HepG2 (cell line): ENCODE measurements around the gene SRSF2. TPM values are rescaled to one million over a fixed set of nuclear protein-coding genes. Genes with fewer than 3 reads are reported as not detected.
A peak's percentile ranks its signal among the peaks of the same experiment; 100 is the strongest.

Source experiments
- AGO1 ChIP-seq: fragments of 200-400 bp; formaldehyde crosslinking; IDR thresholded peaks from 2 replicates; pipeline ENCODE4 v1.6.1; 2017; ENCODE audit warnings: mild to moderate bottlenecking, low read depth, low read length, moderate library complexity; ENCODE audit not compliant: poor library complexity, severe bottlenecking
- CEBPG ChIP-seq: IDR thresholded peaks from 2 replicates; pipeline ENCODE4 v1.6.1; 2016
- CREB1 ChIP-seq, 2 experiments: fragments of 450-650 bp in 1 of 2; IDR thresholded peaks; 2 replicates each; pipeline ENCODE4 v1.6.1; 2016 to 2017; ENCODE audit warnings: control low read depth in 1 of 2, mild to moderate bottlenecking in 1 of 2, missing compliant biosample characterization in 1 of 2, missing genetic modification characterization in 1 of 2
- KLF16 ChIP-seq, 2 experiments: sonication (generic) in 1 of 2; formaldehyde crosslinking in 1 of 2; IDR thresholded peaks; 2 replicates each; pipeline versions ENCODE4 v1.6.1 to v1.8.0; 2016 to 2023; ENCODE audit warnings: missing genetic modification reagents in 2 of 2, missing compliant biosample characterization in 1 of 2
- MAFK ChIP-seq, 2 experiments: IDR thresholded peaks in 1 of 2; conservative IDR thresholded peaks in 1 of 2; 2 replicates each; pipeline ENCODE4 v1.6.1; 2011; ENCODE audit warnings: improper control_type of control experiment in 2 of 2, low read length in 2 of 2
- RXRA ChIP-seq: sonication (generic); formaldehyde crosslinking; IDR thresholded peaks from 2 replicates; pipeline ENCODE4 v1.5.1; 2020; ENCODE audit warnings: missing genetic modification reagents
- SIX1 ChIP-seq: sonication (generic); formaldehyde crosslinking; IDR thresholded peaks from 2 replicates; pipeline ENCODE4 v1.4.0; 2020; ENCODE audit warnings: missing genetic modification reagents, borderline replicate concordance
- ZNF331 ChIP-seq: sonication (generic); formaldehyde crosslinking; IDR thresholded peaks from 2 replicates; pipeline ENCODE4 v1.4.0; 2020; ENCODE audit warnings: missing genetic modification reagents
- ZNF674 ChIP-seq: sonication (generic); formaldehyde crosslinking; IDR thresholded peaks from 2 replicates; pipeline ENCODE4 v1.5.0; 2020; ENCODE audit warnings: low read depth, mild to moderate bottlenecking, missing genetic modification reagents
- ZNF761 ChIP-seq: sonication (generic); formaldehyde crosslinking; conservative IDR thresholded peaks from 2 replicates; pipeline ENCODE4 v1.4.0; 2020; ENCODE audit warnings: mild to moderate bottlenecking, missing genetic modification reagents
- polyA plus RNA-seq, 8 experiments: library from polyadenylated mRNA; depleted of rRNA in 3 of 8; stranded (reverse) in 7 of 8; unstranded in 1 of 8; fragments of >200 nt; fragmentation: Illumina TruSeq in 4 of 8; extraction: Trizol in 4 of 8; gene quantifications; 2 replicates each; pipeline versions ENCODE4 v1.2.1 to v1.2.3, GENCODE V29; 2011 to 2016; ENCODE audit warnings: low read depth in 4 of 8, missing spikeins in 1 of 8, mixed read lengths in 1 of 8; ENCODE audit not compliant: insufficient read depth in 1 of 8
- total RNA-seq, 5 experiments: library from RNA; depleted of rRNA; stranded (reverse); fragments of >200 nt; fragmentation: Illumina TruSeq; extraction: Trizol; gene quantifications; 2 replicates each; pipeline ENCODE4 v1.2.3, GENCODE V29; 2016; ENCODE audit warnings: low read depth in 1 of 5
- TF ChIP-seq, protein P1 (sequence below), 2 experiments: fragments of 450-650 bp in 1 of 2; sonication (generic) in 1 of 2; formaldehyde crosslinking in 1 of 2; IDR thresholded peaks; 2 replicates each; pipeline versions ENCODE4 v1.6.1 to v1.8.0; 2016 to 2022; ENCODE audit warnings: antibody characterized with exemption in 1 of 2, mild to moderate bottlenecking in 1 of 2, missing genetic modification reagents in 1 of 2
- TF ChIP-seq, protein P2 (sequence below): sonication (generic); formaldehyde crosslinking; IDR thresholded peaks from 2 replicates; pipeline ENCODE4 v1.4.0; 2020; ENCODE audit warnings: missing genetic modification reagents
- TF ChIP-seq, protein P3 (sequence below): IDR thresholded peaks from 2 replicates; pipeline ENCODE4 v1.6.1; 2016; ENCODE audit warnings: missing compliant biosample characterization, missing genetic modification reagents, borderline replicate concordance

The SRSF2 gene
- total and polyA plus RNA-seq, 2 of the 13 experiments (the other 11 are each of a cell fraction or from before 2014, with no cell fraction given), result 306 to 319 TPM

DNA sequence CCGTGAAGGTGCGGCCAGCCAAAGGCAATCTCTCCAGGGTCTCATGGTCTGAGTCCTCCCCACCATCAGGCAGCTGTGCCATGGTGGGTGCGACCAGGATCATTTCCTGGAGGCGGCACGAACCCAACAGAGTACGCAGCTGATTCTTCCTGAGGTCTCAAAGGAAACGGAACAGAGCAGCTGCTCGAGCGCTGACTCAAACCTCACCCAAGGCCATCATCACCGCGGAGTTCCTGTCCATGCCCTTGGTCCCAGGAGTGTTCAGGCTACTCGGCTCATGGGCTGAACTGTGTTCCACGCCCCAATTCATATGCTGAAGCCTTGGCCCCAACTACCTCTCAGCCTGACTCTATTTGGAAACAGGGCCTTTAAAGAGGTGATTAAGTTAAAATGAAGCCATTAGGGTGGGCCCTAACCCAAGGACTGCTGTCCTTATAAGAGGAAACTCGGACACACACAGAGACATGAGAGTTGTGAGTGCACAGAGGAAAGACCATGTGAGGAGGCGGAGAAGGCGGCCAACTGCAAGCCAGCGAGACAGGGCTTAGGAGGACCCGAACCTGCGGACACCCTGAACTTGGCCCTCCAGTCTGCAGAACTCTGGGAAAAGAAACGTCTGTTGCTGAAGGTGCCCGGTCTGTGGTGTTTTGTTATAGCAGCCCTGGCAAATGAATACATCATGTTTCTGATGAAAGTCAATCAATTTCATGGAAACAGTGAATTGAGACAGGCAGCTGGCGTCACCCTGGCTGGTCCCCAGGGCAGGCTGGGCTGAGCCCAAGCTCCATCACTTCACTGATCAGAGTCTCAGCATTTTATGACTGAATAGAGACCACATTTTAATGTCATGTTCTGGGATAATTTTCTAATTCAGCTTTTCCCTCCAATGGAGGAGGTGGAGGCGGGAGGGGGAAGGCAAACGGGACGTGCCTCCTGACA lies 40.1 kb downstream of the SRSF2 start (continued):
- TF ChIP-seq, protein P1, sequence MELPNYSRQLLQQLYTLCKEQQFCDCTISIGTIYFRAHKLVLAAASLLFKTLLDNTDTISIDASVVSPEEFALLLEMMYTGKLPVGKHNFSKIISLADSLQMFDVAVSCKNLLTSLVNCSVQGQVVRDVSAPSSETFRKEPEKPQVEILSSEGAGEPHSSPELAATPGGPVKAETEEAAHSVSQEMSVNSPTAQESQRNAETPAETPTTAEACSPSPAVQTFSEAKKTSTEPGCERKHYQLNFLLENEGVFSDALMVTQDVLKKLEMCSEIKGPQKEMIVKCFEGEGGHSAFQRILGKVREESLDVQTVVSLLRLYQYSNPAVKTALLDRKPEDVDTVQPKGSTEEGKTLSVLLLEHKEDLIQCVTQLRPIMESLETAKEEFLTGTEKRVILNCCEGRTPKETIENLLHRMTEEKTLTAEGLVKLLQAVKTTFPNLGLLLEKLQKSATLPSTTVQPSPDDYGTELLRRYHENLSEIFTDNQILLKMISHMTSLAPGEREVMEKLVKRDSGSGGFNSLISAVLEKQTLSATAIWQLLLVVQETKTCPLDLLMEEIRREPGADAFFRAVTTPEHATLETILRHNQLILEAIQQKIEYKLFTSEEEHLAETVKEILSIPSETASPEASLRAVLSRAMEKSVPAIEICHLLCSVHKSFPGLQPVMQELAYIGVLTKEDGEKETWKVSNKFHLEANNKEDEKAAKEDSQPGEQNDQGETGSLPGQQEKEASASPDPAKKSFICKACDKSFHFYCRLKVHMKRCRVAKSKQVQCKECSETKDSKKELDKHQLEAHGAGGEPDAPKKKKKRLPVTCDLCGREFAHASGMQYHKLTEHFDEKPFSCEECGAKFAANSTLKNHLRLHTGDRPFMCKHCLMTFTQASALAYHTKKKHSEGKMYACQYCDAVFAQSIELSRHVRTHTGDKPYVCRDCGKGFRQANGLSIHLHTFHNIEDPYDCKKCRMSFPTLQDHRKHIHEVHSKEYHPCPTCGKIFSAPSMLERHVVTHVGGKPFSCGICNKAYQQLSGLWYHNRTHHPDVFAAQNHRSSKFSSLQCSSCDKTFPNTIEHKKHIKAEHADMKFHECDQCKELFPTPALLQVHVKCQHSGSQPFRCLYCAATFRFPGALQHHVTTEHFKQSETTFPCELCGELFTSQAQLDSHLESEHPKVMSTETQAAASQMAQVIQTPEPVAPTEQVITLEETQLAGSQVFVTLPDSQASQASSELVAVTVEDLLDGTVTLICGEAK (IDR thresholded peaks at IDR 0.05), result no peak
- TF ChIP-seq, protein P1 (CRISPR knock-in tag; IDR thresholded peaks at IDR 0.05), result peak; percentile 43; the same call in 1 of the 2 replicates
- TF ChIP-seq ZNF674 (CRISPR knock-in tag) (no peak), KLF16 (CRISPR knock-in tag; IDR thresholded peaks at IDR 0.05) (0 out of 4 replicates have a peak, but pooled peaks of 1 of the 2 experiments have one; percentile 28), CREB1 (IDR thresholded peaks at IDR 0.05) (no peak), CREB1 (CRISPR knock-in tag; IDR thresholded peaks at IDR 0.05) (no peak), AGO1 (no peak), RXRA (CRISPR knock-in tag) (peak; percentile 29; the same call in 1 of the 2 replicates), SIX1 (CRISPR knock-in tag) (peak; percentile 22; the same call in 1 of the 2 replicates), CEBPG (no peak), MAFK (conservative IDR thresholded peaks at IDR 0.05 in 1 of 2, IDR thresholded peaks at IDR 0.05 in 1 of 2; ENCODE audit: low read length in 2 of 2) (no peak), ZNF761 (peak; percentile 71; the same call in 1 of the 2 replicates), ZNF331 (CRISPR knock-in tag) (no peak; the same call in 1 of the 2 replicates)
- TF ChIP-seq, protein P2, sequence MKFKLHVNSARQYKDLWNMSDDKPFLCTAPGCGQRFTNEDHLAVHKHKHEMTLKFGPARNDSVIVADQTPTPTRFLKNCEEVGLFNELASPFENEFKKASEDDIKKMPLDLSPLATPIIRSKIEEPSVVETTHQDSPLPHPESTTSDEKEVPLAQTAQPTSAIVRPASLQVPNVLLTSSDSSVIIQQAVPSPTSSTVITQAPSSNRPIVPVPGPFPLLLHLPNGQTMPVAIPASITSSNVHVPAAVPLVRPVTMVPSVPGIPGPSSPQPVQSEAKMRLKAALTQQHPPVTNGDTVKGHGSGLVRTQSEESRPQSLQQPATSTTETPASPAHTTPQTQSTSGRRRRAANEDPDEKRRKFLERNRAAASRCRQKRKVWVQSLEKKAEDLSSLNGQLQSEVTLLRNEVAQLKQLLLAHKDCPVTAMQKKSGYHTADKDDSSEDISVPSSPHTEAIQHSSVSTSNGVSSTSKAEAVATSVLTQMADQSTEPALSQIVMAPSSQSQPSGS, result 0 out of 2 replicates have a peak, but pooled peaks have one; percentile 16
- TF ChIP-seq, protein P3, sequence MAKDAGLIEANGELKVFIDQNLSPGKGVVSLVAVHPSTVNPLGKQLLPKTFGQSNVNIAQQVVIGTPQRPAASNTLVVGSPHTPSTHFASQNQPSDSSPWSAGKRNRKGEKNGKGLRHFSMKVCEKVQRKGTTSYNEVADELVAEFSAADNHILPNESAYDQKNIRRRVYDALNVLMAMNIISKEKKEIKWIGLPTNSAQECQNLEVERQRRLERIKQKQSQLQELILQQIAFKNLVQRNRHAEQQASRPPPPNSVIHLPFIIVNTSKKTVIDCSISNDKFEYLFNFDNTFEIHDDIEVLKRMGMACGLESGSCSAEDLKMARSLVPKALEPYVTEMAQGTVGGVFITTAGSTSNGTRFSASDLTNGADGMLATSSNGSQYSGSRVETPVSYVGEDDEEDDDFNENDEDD (CRISPR knock-in tag), result no peak
